Gastroesophageal sphincter (tissue), 4 donors: ENCODE measurements around the gene APEH. TPM values are rescaled to one million over a fixed set of nuclear protein-coding genes. Genes with fewer than 3 reads are reported as not detected.

Experiments
- ATAC-seq: fragments of 150-250 bp; one replicate; pipeline ENCODE4 v1.9.1; 2016; ENCODE audit warnings: mild to moderate bottlenecking, moderate library complexity
- H3K27ac ChIP-seq, 4 donors: fragments of 200-600 bp; sonication (generic) in 3 of 4; 1 replicate in 3 of 4; 2 replicates in 1 of 4; pipeline ENCODE4 v1.5.1; 2016 to 2019
- H3K27me3 ChIP-seq: fragments of 200-600 bp; sonication (generic); one replicate; pipeline ENCODE4 v1.5.1; 2019
- H3K36me3 ChIP-seq, 2 donors: fragments of 200-600 bp; sonication (generic); one replicate each; pipeline ENCODE4 v1.5.1; 2019; ENCODE audit warnings: control low read depth in 1 of 2
- H3K4me1 ChIP-seq, 3 donors: fragments of 200-600 bp; sonication (generic); 1 replicate in 2 of 3; 2 replicates in 1 of 3; pipeline ENCODE4 v1.5.1; 2016 to 2019; ENCODE audit warnings: control low read depth in 2 of 3
- H3K4me3 ChIP-seq, 2 donors: fragments of 200-600 bp; sonication (generic); one replicate each; pipeline ENCODE4 v1.5.1; 2019; ENCODE audit warnings: mild to moderate bottlenecking in 1 of 2, moderate library complexity in 1 of 2
- H3K9me3 ChIP-seq, 3 donors: fragments of 200-600 bp; sonication (generic); one replicate each; pipeline ENCODE4 v1.5.1; 2017 to 2019; ENCODE audit warnings: control low read depth in 2 of 3
- CTCF ChIP-seq, 4 experiments: fragments of 200-600 bp in 2 of 4; fragments of 450-650 bp in 2 of 4; sonication (generic) in 1 of 4; IDR thresholded peaks; one replicate each; pipeline ENCODE4 v1.5.1; 2017 to 2019; ENCODE audit warnings: antibody characterized with exemption in 4 of 4, mild to moderate bottlenecking in 2 of 4, moderate library complexity in 2 of 4
- EP300 ChIP-seq: sonication (generic); formaldehyde crosslinking; IDR thresholded peaks from one replicate; pipeline ENCODE4 v1.6.1; 2017; ENCODE audit warnings: antibody characterized with exemption, mild to moderate bottlenecking
- POLR2A ChIP-seq, 2 donors: fragments of 450-650 bp; IDR thresholded peaks; one replicate each; pipeline ENCODE4 v1.6.1; 2017; ENCODE audit warnings: antibody characterized with exemption in 2 of 2, mild to moderate bottlenecking in 2 of 2, moderate library complexity in 1 of 2
- POLR2AphosphoS5 ChIP-seq: sonication (generic); formaldehyde crosslinking; IDR thresholded peaks from one replicate; pipeline ENCODE4 v1.6.1; 2017; ENCODE audit warnings: antibody characterized with exemption
- WGBS, 2 donors: methylation state at CpG; one replicate each; pipeline ENCODE4 v1.1.5; 2018; ENCODE audit warnings: low coverage in 1 of 2; 5-methylcytosine and 5-hydroxymethylcytosine counted together
- small RNA-seq, 4 donors: library from RNA; depleted of rRNA; stranded (forward); fragments of <200 nt; gene quantifications; one replicate each; pipeline ENCODE3, GENCODE V24; 2016
- total RNA-seq, 4 donors: library from RNA; depleted of rRNA; stranded (reverse); fragments of >200 nt; gene quantifications; one replicate each; pipeline ENCODE4 v1.1.0, GENCODE V29; 2016

The APEH gene
- total RNA-seq, 4 donors from 2014 or later = 61.4 to 80.2 (median 71.5) TPM

- no peak overlapping the region for H3K4me3 ChIP-seq
- H3K27me3 ChIP-seq = no peaks in the 10 kb centered on the region
- peaks cover 0 to 98% of the 10 kb centered on the region in 2 donors for H3K36me3 ChIP-seq
- no peaks in the 10 kb centered on the region for H3K9me3 ChIP-seq
- no peaks in the 10 kb centered on the region for H3K4me1 ChIP-seq
- WGBS, 2 donors = 80% methylated on average over 1 of the region's 1 CpG
- no peak for TF ChIP-seq EP300
- no peak for TF ChIP-seq POLR2AphosphoS5
- TF ChIP-seq POLR2A (IDR thresholded peaks at IDR 0.05) = no peak
- no peak for TF ChIP-seq CTCF (IDR thresholded peaks at IDR 0.05)
- H3K27ac ChIP-seq = no peak overlapping the region
- ATAC-seq = no peak
Observed at GRCh38 chr3:49733551-49733950, 59.4 kb downstream of the APEH start.

Small RNA genes within 50 kb of the gene (small RNA-seq; reads per million reads assigned to genes)
- gene AMIGO3 = 0 reads per million in 4 donors

Other genes with a start within 250 kb of the APEH start
- 10 to 100 TPM in 1 of 4 donors, 1 to 10 TPM in 3; 3.6 to 11.1 (median 7.5) TPM for gene NICN1, start 245.0 kb upstream of the APEH start, total RNA-seq
- gene DAG1, start 204.1 kb upstream of the APEH start, total RNA-seq = 100 to 1,000 TPM in 3 of 4 donors, 10 to 100 TPM in 1; 74.2 to 195 (median 123) TPM
- under 1 TPM; 0.37 to 0.81 (median 0.73) TPM for gene BSN, start 119.9 kb upstream of the APEH start, total RNA-seq
- gene MST1, start 15.1 kb downstream of the APEH start, total RNA-seq = 1 to 10 TPM in 3 of 4 donors, under 1 TPM in 1; 0.89 to 7.3 (median 4.4) TPM
- 10 to 100 TPM; 18.5 to 31.2 (median 21.8) TPM for gene RNF123, start 15.2 kb downstream of the APEH start, total RNA-seq
- gene AMIGO3, start 45.3 kb downstream of the APEH start, total RNA-seq = under 1 TPM in 2 of 4 donors, not detected in 2; 0.27 to 0.31 TPM
- 10 to 100 TPM; 15.6 to 20.5 (median 17.3) TPM for gene GMPPB, start 49.6 kb downstream of the APEH start, total RNA-seq
- gene IP6K1, start 112.2 kb downstream of the APEH start, total RNA-seq = 10 to 100 TPM; 37.8 to 64.9 (median 43.5) TPM
- gene CDHR4, start 125.5 kb downstream of the APEH start, total RNA-seq = under 1 TPM in 1 of 4 donors, not detected in 3; 0.40 TPM
- 1 to 10 TPM; 1.3 to 3.4 (median 3.1) TPM for gene INKA1, start 128.9 kb downstream of the APEH start, total RNA-seq
- 10 to 100 TPM; 16.2 to 62.7 (median 31.1) TPM for gene UBA7, start 139.6 kb downstream of the APEH start, total RNA-seq
- gene TRAIP, start 182.2 kb downstream of the APEH start, total RNA-seq = 1 to 10 TPM in 3 of 4 donors, under 1 TPM in 1; 0.81 to 1.8 (median 1.6) TPM
- gene CAMKV, start 195.6 kb downstream of the APEH start, total RNA-seq = not detected
- 1 to 10 TPM; 1.2 to 5.9 (median 2.0) TPM for gene MST1R, start 229.5 kb downstream of the APEH start, total RNA-seq